GF-D8 (cell line): Measurements from ENCODE around the gene ABTB2.

ENCODE experiments used
- DNase-seq: peaks from one replicate; lab custom pipeline; 2025; lab: John Stamatoyannopoulos, UW

ABTB2 gene

GRCh38 chr11:34148504-34149165, 209.2 kb downstream of the ABTB2 start:
- peak; percentile 56 for DNase-seq

GRCh38 chr11:34147581-34147980, 210.2 kb downstream of the ABTB2 start:
- no peak for DNase-seq

- no peak for DNase-seq
These were observed 210.9 kb downstream of the ABTB2 start for GRCh38 chr11:34146866-34147265.

GRCh38 chr11:34146411-34146810, 211.4 kb downstream of the ABTB2 start:
- DNase-seq: no peak

- no peak for DNase-seq
These were observed 211.9 kb downstream of the ABTB2 start for GRCh38 chr11:34145847-34146381.

GRCh38 chr11:34145073-34145472, 212.7 kb downstream of the ABTB2 start:
- no peak for DNase-seq

- DNase-seq: no peak
These were observed 214.8 kb downstream of the ABTB2 start for GRCh38 chr11:34143048-34143447.

- no peak for DNase-seq
These were observed 217.7 kb downstream of the ABTB2 start for GRCh38 chr11:34140149-34140548.

- no peak for DNase-seq
These were observed 218.5 kb downstream of the ABTB2 start for GRCh38 chr11:34139346-34139745.

- DNase-seq: no peak
These were observed 221.4 kb downstream of the ABTB2 start for GRCh38 chr11:34136420-34136819.

GRCh38 chr11:34135439-34135838, 222.4 kb downstream of the ABTB2 start:
- DNase-seq: no peak

- no peak for DNase-seq
These were observed 223.0 kb downstream of the ABTB2 start for GRCh38 chr11:34134765-34135164.

GRCh38 chr11:34132261-34132965, 225.4 kb downstream of the ABTB2 start:
- DNase-seq: no peak

- no peak for DNase-seq
These were observed 229.0 kb downstream of the ABTB2 start for GRCh38 chr11:34128824-34129223.

- DNase-seq: no peak
These were observed 230.6 kb downstream of the ABTB2 start for GRCh38 chr11:34126959-34127848.

- no peak for DNase-seq
These were observed 232.7 kb downstream of the ABTB2 start for GRCh38 chr11:34124885-34125668.

GRCh38 chr11:34120651-34121050, 237.2 kb downstream of the ABTB2 start:
- no peak for DNase-seq

GRCh38 chr11:34114471-34114870, 243.3 kb downstream of the ABTB2 start:
- no peak for DNase-seq

- DNase-seq: no peak
These were observed 243.8 kb downstream of the ABTB2 start for GRCh38 chr11:34114014-34114413.

GRCh38 chr11:34111722-34112270, 246.0 kb downstream of the ABTB2 start:
- DNase-seq: no peak

- no peak for DNase-seq
These were observed 251.8 kb downstream of the ABTB2 start for GRCh38 chr11:34105957-34106504.
